B cell (primary cell): ENCODE measurements around the gene GNRHR. TPM values are rescaled to one million over a fixed set of nuclear protein-coding genes. Genes with fewer than 3 reads are reported as not detected.

ENCODE experiments used
- ATAC-seq: fragments of 200-7000 bp; cut with Tn5 transposase; one replicate; pipeline ENCODE4 v1.10.0; 2021; ENCODE audit warnings: low read depth, mild to moderate bottlenecking, moderate number of reproducible peaks, moderate library complexity
- CTCF ChIA-PET: fragments of 350-600 bp; sonication (Branson Sonifier 250); formaldehyde crosslinking; loops from one replicate; lab custom pipeline; 2021; ENCODE audit warnings: antibody characterized with exemption, inconsistent platforms; lab: Charles Lee
- POLR2A ChIA-PET: fragments of 350-600 bp; sonication (Branson Sonifier 250); formaldehyde crosslinking; loops from one replicate; lab custom pipeline; 2021; ENCODE audit warnings: antibody characterized with exemption; lab: Charles Lee
- DNase-seq: peaks from one replicate; pipeline ENCODE4 v3.0.0; 2013
- H2AFZ ChIP-seq: 2 replicates; pipeline ENCODE4 v1.6.1; 2012; ENCODE audit warnings: mild to moderate bottlenecking, low read depth, low read length; ENCODE audit not compliant: insufficient read depth, poor library complexity, severe bottlenecking
- H3K27ac ChIP-seq, 2 donors: 1 replicate in 1 of 2; 2 replicates in 1 of 2; pipeline ENCODE4 v1.5.1; 2012 to 2013; ENCODE audit warnings: low read length in 2 of 2, mild to moderate bottlenecking in 2 of 2, moderate library complexity in 1 of 2
- H3K27me3 ChIP-seq, 4 experiments: fragments of 200-600 bp in 1 of 4; sonication (generic) in 1 of 4; replicated peaks in 1 of 4; 1 replicate in 2 of 4; 2 replicates in 2 of 4; pipeline versions ENCODE4 v1.6.1 to v1.7.0; 2013 to 2016; ENCODE audit warnings: low read length in 3 of 4, mild to moderate bottlenecking in 2 of 4, mixed read lengths in 1 of 4, moderate library complexity in 1 of 4; ENCODE audit not compliant: insufficient read depth in 4 of 4, control insufficient read depth in 3 of 4; ENCODE audit errors: control extremely low read depth in 1 of 4
- H3K36me3 ChIP-seq, 2 experiments: replicated peaks in 1 of 2; 1 replicate in 1 of 2; 2 replicates in 1 of 2; pipeline versions ENCODE4 v1.6.1 to v1.7.1; 2013; ENCODE audit warnings: low read length in 1 of 2; ENCODE audit not compliant: insufficient read depth in 2 of 2, control insufficient read depth in 1 of 2; ENCODE audit errors: control extremely low read depth in 1 of 2, extremely low read depth in 1 of 2
- H3K4me1 ChIP-seq, 2 donors: fragments of 200-600 bp in 1 of 2; sonication (generic) in 1 of 2; 1 replicate in 1 of 2; 2 replicates in 1 of 2; pipeline versions ENCODE4 v1.5.1 to v1.6.1; 2013 to 2017; ENCODE audit warnings: low read length in 2 of 2; ENCODE audit not compliant: control insufficient read depth in 2 of 2, insufficient read depth in 2 of 2
- H3K4me2 ChIP-seq: replicated peaks from 2 replicates; pipeline ENCODE3; 2012; ENCODE audit warnings: mild to moderate bottlenecking, low read depth, low read length; ENCODE audit not compliant: poor library complexity, severe bottlenecking
- H3K4me3 ChIP-seq, 5 experiments: fragments of 200-600 bp in 1 of 5; sonication (generic) in 1 of 5; 1 replicate in 3 of 5; 2 replicates in 2 of 5; pipeline versions ENCODE4 v1.5.1 to v1.7.0; 2011 to 2016; ENCODE audit warnings: low read length in 4 of 5, mild to moderate bottlenecking in 4 of 5, low read depth in 2 of 5, control low read depth in 1 of 5, moderate library complexity in 1 of 5; ENCODE audit not compliant: insufficient read depth in 1 of 5; ENCODE audit errors: control extremely low read depth in 1 of 5, extremely low read depth in 1 of 5
- H3K79me2 ChIP-seq: fragments of 200-600 bp; sonication (generic); one replicate; pipeline ENCODE4 v1.6.0; 2016; ENCODE audit warnings: low read length; ENCODE audit not compliant: control insufficient read depth, insufficient read depth
- H3K9ac ChIP-seq: fragments of 200-600 bp; sonication (generic); 2 replicates; pipeline ENCODE4 v1.6.1; 2017; ENCODE audit warnings: mild to moderate bottlenecking, low read length, moderate library complexity
- H3K9me3 ChIP-seq, 3 donors: one replicate each; pipeline versions ENCODE4 v1.6.1 to v1.7.1; 2013; ENCODE audit warnings: low read length in 2 of 3; ENCODE audit not compliant: control insufficient read depth in 2 of 3, insufficient read depth in 1 of 3; ENCODE audit errors: control extremely low read depth in 1 of 3
- H4K20me1 ChIP-seq: 2 replicates; pipeline ENCODE4 v1.6.0; 2012; ENCODE audit warnings: mild to moderate bottlenecking, low read length; ENCODE audit not compliant: insufficient read depth, control insufficient read depth, poor library complexity, severe bottlenecking
- H3K27ac Mint-ChIP-seq: one replicate; pipeline ENCODE4 v1.8.0; 2021; ENCODE audit warnings: mixed read lengths
- H3K27me3 Mint-ChIP-seq: one replicate; pipeline ENCODE4 v1.8.0; 2021; ENCODE audit warnings: mixed read lengths
- H3K4me1 Mint-ChIP-seq: one replicate; pipeline ENCODE4 v1.8.0; 2021; ENCODE audit warnings: mixed read lengths
- H3K4me3 Mint-ChIP-seq: one replicate; pipeline ENCODE4 v1.8.0; 2021; ENCODE audit warnings: mixed read lengths
- H3K9me3 Mint-ChIP-seq: one replicate; pipeline ENCODE4 v1.8.0; 2022; ENCODE audit warnings: mixed read lengths; ENCODE audit not compliant: insufficient read depth
- CTCF ChIP-seq: fragments of 200-600 bp; IDR thresholded peaks from one replicate; pipeline ENCODE4 v1.8.0; 2022; ENCODE audit warnings: antibody characterized with exemption, mild to moderate bottlenecking
- EZH2 ChIP-seq: IDR thresholded peaks from 2 replicates; pipeline ENCODE4 v1.6.1; 2012; ENCODE audit warnings: borderline replicate concordance, low read depth, mild to moderate bottlenecking, moderate library complexity, low read length; ENCODE audit not compliant: insufficient read depth, poor library complexity, severe bottlenecking
- WGBS: methylation state at CpG from one replicate; pipeline ENCODE4 v1.1.5; 2013; ENCODE audit warnings: missing lambda C conversion rate; ENCODE audit not compliant: insufficient coverage; 5-methylcytosine and 5-hydroxymethylcytosine counted together
- intact Hi-C: fragments of 100-400 bp; cut with micrococcal nuclease; formaldehyde crosslinking; loops from one replicate; pipeline ENCODE4 v1.10.0; 2022
- polyA plus RNA-seq: library from polyadenylated mRNA; depleted of rRNA; stranded (reverse); fragments of >200 nt; gene quantifications from 2 replicates; pipeline ENCODE4 v1.2.3, GENCODE V29; 2012
- total RNA-seq, 2 donors: library from RNA; stranded (reverse); fragments of 120-200 nt in 1 of 2; gene quantifications; 1 replicate in 1 of 2; 2 replicates in 1 of 2; pipeline versions ENCODE4 v1.2.3 to v1.2.4, GENCODE V29; 2013 to 2022

The GNRHR gene
- total and polyA plus RNA-seq, 2 donors (not counting 1 experiment from before 2014, with no cell fraction given): not detected

- no peak for TF ChIP-seq EZH2
- TF ChIP-seq CTCF: no peak
- ATAC-seq (no peak), DNase-seq (no peak)
- intact Hi-C loops: no loop called here
- Histone ChIP-seq H3K4me3 (no peak overlapping the region), H3K9ac (no peak overlapping the region), H3K27me3 (no peaks in the 10 kb centered on the region), H3K4me2 (no peak overlapping the region), H2AFZ (no peak overlapping the region), H4K20me1 (peaks cover 39% of the 10 kb centered on the region), H3K36me3 (peaks cover 2 to 24% of the 10 kb centered on the region in 2 experiments), H3K27ac (no peak overlapping the region), H3K79me2 (peaks cover 43% of the 10 kb centered on the region), H3K4me1 (no peaks in the 10 kb centered on the region), H3K9me3 (no peaks in the 10 kb centered on the region)
- peaks cover 11% of the 10 kb centered on the region for H3K4me1 Mint-ChIP-seq
- CTCF ChIA-PET: interaction anchor here (1.3 to 2.3 kb wide), 2 partner anchors 12 to 32 kb away, joined by 3 to 12 read pairs; no protein-coding TSS in a partner anchor
- no peak overlapping the region for H3K4me3 Mint-ChIP-seq
- no peak overlapping the region for H3K27ac Mint-ChIP-seq
- WGBS: 98% methylated on average over 6 of the region's 6 CpGs
- H3K27me3 Mint-ChIP-seq: no peaks in the 10 kb centered on the region
- POLR2A ChIA-PET: no interaction called here
- H3K9me3 Mint-ChIP-seq: no peaks in the 10 kb centered on the region
Observed at GRCh38 chr4:67714955-67715354, 39.2 kb downstream of the GNRHR start.

GRCh38 chr4:67714248-67714583 is 40.0 kb downstream of the GNRHR start:
- Mint-ChIP-seq H3K27ac (no peak overlapping the region), H3K4me3 (no peak overlapping the region), H3K27me3 (no peaks in the 10 kb centered on the region), H3K9me3 (no peaks in the 10 kb centered on the region), H3K4me1 (peaks cover 11% of the 10 kb centered on the region)
- H4K20me1 ChIP-seq: peaks cover 39% of the 10 kb centered on the region
- H3K4me3 ChIP-seq: no peak overlapping the region
- H3K9ac ChIP-seq: no peak overlapping the region
- H3K27me3 ChIP-seq: no peaks in the 10 kb centered on the region
- intact Hi-C loops: no loop called here
- no peaks in the 10 kb centered on the region for H3K9me3 ChIP-seq
- WGBS: 50% methylated on average over 1 of the region's 1 CpG
- CTCF ChIA-PET: interaction anchor here (1.3 to 2.3 kb wide), 2 partner anchors 13 to 33 kb away, joined by 3 to 12 read pairs; no protein-coding TSS in a partner anchor
- peaks cover 2 to 24% of the 10 kb centered on the region in 2 experiments for H3K36me3 ChIP-seq
- no peak overlapping the region for H3K27ac ChIP-seq
- ATAC-seq (no peak), DNase-seq (no peak)
- H3K4me2 ChIP-seq: no peak overlapping the region
- TF ChIP-seq EZH2 (no peak), CTCF (no peak)
- H3K79me2 ChIP-seq: peaks cover 50% of the 10 kb centered on the region
- H3K4me1 ChIP-seq: no peaks in the 10 kb centered on the region
- POLR2A ChIA-PET: no interaction called here
- no peak overlapping the region for H2AFZ ChIP-seq
